GM18907 (cell line): ENCODE measurements around the gene PHLDB1.
A peak's percentile ranks its signal among the peaks of the same experiment; 100 is the strongest.
"Not testable (repeated sequence)": the region's sequence is repeated elsewhere in the genome, so short reads cannot be mapped to it uniquely, and the experiment has no call there.

ENCODE experiments used
- ATAC-seq: cut with Tn5 transposase; IDR thresholded peaks from one replicate; pipeline ENCODE4 v1.9.1; 2021; ENCODE audit warnings: mild to moderate bottlenecking, moderate library complexity; ENCODE audit not compliant: unreplicated experiment

PHLDB1 gene

DNA sequence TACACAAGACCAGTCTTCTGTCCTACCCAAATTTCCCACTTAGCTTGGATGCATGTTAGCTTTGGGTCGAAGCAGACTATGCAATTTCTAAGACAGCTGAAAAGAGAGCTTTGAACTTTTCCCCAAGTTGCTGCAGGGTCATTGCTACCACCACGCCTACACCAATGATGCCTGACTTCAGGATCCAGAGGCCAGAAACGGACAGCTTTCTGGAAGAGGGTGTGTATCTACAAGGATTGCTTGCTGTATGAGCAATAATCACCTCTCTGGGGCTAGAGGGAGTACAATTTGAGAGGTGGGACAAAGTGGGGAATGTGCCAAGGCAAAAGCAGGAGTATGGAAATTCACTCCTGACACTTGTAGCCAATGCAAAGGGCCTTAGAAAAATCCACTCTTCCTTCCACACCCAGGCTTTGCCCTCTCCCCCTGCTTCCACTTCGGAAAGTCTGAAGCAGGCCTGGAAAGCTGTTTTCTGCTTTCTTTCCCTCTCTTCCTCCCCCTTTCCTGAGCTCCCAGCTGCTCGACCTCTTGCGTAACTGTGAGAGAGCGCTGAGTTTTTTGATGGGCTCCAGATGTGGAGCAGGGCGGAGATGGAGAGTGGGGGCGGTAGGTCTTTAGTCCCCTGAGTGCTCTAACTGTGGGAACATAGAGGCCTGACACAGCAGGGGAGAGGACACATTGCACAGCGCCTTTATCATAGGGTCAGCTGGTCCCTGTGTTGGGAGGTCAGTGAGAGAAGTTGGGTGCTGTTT, 2.1 kb upstream of the PHLDB1 start:
- no peak for ATAC-seq

GRCh38 chr11:118606157-118606843, 1.1 kb upstream of the PHLDB1 start:
- no peak for ATAC-seq

- ATAC-seq: no peak
Measured at GRCh38 chr11:118606844-118607228, 579 bp upstream of the PHLDB1 start.

GRCh38 chr11:118608360-118609227, 1.2 kb downstream of the PHLDB1 start:
- ATAC-seq: no peak

- no peak for ATAC-seq
Measured at GRCh38 chr11:118609380-118610224, 2.2 kb downstream of the PHLDB1 start.

DNA sequence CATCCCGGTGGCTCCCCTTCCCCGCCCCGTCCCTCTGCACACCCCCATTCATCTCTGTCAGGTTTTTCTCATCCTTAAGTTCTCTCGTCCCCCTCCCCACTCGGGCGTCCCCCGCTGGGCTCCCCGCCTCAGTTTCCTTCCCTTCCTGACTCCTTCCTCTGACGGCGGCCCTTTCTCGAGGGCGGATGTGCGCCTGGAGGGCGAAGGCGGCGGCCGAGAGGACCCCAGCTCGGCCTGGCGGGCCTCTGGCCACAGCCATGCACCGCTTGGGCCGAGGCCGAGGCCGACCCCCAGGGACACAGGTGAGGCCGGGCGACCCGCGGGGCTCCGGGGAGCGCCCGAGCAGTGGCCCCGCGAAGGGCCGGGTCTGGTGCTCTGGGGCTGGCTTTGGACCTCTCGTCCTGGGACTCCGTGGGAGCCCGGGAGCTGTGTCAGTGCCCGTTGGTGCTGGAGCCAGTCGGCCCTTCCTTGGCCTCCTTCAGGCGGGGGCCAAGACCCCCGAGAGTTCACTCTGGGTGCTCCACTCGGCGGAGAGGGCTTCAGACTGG, 2.9 kb downstream of the PHLDB1 start:
- ATAC-seq: no peak

DNA sequence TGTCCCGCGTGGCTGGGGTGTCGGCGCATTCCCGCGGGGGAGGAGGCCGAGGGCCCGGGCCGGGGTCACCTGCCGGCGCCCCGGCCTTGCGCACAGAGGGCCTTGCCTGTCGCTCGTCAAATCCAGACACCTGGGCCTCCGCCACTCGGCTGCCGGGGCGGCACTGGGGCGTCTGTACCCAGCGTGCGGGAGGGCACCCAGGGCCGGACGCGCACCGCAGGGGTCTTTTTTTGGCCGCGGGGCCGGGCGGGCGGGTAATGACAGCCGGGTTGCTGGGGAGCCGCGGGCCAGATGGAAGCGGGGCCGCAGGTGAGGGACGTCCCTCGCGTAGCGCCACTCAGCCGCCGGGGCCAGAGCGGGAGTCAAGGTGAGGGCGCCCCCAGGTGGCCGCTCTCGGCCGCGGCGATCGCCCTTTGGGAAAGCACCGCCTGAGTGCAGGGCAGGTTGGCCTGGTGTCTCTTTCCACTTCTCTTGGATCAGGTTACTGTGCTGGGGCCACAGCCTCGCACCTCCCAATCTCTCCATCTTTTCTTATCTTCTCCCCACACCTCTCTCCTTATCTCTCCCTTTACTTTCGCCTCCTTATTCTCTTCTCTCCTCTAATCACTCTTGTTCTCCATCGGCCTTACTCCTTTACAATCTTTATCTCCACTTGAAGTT, 3.5 kb downstream of the PHLDB1 start:
- ATAC-seq: peak; percentile 59

GRCh38 chr11:118611433-118611795, 4.0 kb downstream of the PHLDB1 start:
- ATAC-seq: not testable (repeated sequence)

DNA sequence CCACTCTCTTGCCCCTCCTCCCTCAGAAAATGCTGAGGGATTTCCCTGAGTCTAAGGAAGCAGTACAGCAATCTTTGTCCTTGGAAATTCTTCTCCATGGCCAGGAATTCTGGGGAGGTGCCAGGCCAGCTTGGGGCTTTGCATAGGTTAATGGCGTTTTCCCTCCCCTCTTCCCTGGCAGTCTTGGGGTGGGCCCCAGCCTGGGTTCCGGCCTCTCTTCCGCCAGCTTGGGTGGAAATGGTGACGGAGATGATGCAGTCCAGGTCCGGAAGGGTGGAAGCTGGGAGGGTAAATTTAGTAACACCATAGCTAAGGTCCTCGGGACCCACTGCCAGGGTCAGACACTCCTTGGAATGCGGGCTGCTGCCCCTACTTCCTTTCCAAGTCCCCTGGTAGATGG, 5.0 kb downstream of the PHLDB1 start:
- ATAC-seq: no peak

GRCh38 chr11:118614511-118614910, 7.1 kb downstream of the PHLDB1 start:
- ATAC-seq: no peak

- no peak for ATAC-seq
Measured at GRCh38 chr11:118615282-118615975, 8.0 kb downstream of the PHLDB1 start.

GRCh38 chr11:118615976-118616371, 8.6 kb downstream of the PHLDB1 start:
- ATAC-seq: no peak

DNA sequence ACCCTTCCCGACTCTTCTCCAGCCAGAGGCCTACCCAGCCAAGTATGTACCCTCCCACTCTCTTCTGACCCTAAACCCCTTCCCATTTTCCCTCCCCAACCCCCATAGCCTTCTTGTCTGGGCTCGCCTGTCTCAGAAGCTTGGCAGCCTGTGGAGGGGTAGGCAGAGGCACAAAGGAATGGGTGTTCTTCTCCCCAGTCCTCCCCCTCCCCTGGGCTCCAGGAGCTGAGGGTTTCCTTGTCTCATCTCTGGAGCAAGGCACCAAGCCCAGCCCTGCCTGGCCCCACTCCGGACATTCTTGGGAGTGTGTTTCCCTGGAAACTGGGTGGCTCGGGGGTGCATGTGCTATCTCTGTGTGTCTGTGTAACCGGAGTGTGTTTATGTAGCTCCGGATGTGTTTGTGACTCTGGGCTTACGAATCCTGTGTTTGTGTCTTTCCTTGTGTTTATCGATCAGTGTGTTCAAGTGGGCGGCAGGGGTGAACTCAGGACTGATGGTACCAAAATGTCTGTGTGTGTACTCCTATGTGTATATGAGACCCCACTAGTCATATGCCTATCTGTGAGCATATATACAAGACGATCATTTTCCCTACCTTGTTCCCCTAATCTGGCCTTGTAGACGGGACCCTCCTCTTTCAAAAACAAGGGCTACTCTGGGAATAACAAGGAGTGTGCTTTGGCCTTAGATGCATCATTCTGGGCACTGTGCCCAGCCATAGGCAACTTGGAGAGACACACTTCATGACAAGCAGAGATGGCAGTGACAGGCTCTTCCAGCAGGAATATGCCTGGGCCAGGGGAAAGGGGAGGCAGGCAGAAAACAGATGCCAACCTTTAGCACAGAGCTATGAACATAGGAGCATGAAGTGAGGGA, 10.9 kb downstream of the PHLDB1 start:
- ATAC-seq: no peak

GRCh38 chr11:118618991-118619375, 11.6 kb downstream of the PHLDB1 start:
- no peak for ATAC-seq

DNA sequence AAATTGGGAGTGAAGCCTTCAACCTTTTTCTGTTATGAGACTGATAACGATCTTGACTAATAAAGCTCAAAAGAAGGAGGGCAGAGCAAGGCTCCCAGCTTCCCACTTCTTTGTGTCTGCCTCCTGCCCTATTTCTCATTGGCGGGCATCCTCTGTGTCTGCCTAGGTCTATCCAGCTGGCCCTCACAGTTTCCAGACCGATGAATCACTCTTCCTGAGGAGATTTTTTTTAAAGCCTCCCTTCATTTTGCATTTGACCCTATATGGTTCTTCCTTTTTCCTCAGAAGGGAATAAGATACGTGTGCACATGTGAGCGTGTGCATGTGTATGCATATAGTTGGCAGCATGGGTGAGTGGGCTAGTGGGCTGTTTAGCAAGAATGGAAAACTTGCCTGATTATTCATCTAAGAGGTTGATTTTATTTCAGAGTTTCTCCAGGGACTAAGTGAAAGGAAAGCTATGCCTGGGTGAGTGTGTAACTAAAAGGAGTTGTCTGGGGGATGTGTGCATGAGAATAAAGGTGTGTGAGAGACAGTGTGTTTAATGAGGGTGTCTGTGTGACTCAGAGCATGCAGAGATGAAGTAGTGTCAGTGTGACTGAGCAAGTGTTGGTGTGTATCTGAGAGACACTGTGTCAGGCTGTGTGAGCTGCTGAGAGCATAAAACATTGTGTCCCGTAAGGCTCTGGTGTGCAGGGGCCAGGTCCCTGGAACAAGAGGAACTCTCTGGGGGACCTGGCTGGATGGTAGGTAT, 12.2 kb downstream of the PHLDB1 start:
- no peak for ATAC-seq

DNA sequence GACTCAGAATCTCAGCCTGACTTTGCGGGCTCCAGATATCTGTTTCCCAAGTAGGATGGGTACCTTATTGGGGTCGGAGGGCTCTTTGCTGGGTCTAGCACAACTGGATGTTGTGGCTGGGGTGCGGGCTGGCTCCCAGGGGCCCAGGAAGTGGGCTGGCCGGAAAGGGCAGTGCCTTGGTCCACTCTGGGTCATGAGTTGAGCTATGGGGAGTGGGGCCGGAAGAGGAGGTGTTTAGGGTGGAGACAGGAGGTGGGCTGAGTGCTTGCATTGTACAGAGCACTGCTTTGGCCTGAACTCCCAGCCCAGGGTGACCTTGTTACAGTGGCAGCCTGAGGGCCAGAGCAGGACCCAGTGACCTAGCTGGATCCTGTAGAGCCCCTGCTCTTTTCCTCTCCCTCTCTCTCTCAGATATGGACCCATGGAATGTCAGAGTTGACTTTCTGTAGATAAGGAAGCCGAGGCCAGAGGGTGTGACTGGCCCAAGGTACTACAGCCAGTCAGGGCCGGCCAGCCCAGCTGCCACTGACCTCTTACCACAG, 13.2 kb downstream of the PHLDB1 start:
- no peak for ATAC-seq

DNA sequence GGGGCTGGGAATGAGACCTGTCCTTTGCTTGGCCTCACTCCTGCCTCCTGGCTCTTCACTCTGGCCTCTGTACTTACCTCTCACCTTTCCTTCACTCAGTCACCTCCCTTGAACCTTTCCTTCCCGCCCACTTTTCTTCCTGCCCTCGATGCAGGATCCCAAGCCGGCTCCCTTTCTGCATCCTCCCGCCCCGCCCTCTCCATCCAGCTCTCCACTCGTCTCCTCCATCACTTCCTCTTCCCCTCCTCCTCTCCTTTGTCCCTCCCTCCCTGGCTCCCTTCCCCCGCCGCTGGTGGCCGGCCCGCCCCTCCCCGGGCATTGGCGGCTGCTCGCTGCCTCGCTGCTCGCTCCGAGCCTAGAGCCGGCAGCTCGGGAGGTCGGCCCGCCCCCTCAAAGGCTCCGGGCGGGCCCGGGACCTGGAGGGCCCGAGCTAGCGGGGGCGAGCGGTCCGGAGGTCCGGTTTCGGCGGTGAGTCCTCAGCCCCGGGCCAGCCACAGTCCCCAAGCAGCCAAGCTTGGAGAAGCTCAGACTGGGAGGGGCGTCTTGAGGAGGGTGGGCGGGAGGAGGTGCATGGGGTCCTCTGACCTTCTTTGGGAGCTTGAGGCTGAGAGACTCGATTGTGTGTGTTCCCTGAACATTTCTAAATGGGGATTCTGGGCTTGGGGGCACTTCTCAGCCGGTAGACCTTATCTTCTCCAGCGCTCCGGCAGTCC, 13.8 kb downstream of the PHLDB1 start:
- ATAC-seq: no peak
